ENCODE data around the gene MUC6.

DNA sequence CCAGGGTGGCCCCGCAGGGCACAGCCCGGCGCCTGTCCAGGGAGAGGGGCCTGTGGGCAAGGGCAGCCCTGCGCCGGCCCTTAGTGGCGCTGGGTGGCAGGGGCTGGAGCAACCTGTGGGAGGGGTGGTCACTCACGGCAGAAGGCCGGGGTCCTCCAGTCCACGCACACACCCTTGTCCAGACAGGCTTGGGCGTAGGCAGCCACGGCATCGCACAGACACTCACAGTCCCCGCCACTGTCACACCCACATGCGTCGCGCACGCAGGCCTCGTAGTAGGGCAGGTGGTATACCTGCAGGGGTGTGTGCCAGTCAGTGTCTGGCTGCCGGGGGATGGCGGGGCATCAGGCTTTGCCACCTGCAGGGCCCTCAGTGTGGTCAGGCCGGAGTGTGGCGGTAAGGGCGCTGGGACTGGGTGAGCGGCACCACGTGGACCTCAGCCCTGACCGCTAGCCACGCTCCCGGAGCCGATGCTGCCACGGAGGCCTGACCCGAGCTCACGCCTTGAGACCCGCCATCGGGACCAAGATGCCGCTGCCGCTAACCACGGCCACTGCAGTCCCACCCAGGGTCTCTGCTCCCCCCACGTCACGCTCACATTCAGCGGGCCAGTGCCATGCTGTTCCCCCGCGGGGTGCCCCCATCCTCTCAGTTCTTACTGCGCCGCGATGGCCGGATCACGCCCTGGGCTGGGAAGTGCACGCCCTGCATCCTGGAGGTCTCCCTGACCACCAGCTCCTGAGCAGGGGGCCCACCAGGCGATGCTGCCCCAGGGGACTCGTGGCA lies 12.5 kb downstream of the MUC6 start:
- TF ChIP-seq, protein P1, sequence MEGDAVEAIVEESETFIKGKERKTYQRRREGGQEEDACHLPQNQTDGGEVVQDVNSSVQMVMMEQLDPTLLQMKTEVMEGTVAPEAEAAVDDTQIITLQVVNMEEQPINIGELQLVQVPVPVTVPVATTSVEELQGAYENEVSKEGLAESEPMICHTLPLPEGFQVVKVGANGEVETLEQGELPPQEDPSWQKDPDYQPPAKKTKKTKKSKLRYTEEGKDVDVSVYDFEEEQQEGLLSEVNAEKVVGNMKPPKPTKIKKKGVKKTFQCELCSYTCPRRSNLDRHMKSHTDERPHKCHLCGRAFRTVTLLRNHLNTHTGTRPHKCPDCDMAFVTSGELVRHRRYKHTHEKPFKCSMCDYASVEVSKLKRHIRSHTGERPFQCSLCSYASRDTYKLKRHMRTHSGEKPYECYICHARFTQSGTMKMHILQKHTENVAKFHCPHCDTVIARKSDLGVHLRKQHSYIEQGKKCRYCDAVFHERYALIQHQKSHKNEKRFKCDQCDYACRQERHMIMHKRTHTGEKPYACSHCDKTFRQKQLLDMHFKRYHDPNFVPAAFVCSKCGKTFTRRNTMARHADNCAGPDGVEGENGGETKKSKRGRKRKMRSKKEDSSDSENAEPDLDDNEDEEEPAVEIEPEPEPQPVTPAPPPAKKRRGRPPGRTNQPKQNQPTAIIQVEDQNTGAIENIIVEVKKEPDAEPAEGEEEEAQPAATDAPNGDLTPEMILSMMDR (IDR thresholded peaks at IDR 0.05; ENCODE audit: control extremely low read depth in 1 of 3, insufficient read depth in 1 of 3, low read depth in 1 of 3, low read length in 3 of 3) = no peak
- TF ChIP-seq KDM5A (IDR thresholded peaks at IDR 0.05; ENCODE audit: low read length) (no peak), RXRA (IDR thresholded peaks at IDR 0.05; ENCODE audit: insufficient read depth, low read depth, low read length) (no peak), JUN (IDR thresholded peaks at IDR 0.05; ENCODE audit: low read depth, low read length) (no peak), SIN3A (conservative IDR thresholded peaks at IDR 0.05 in 1 of 2, IDR thresholded peaks at IDR 0.05 in 1 of 2; ENCODE audit: low read depth in 1 of 2, low read length in 2 of 2) (no peak), POLR2A (IDR thresholded peaks at IDR 0.05; ENCODE audit: control extremely low read depth in 1 of 2, low read depth in 2 of 2, low read length in 2 of 2) (no peak), YY1 (IDR thresholded peaks at IDR 0.05; ENCODE audit: low read depth, low read length) (no peak), BACH1 (IDR thresholded peaks at IDR 0.05; ENCODE audit: low read length) (no peak), POLR2AphosphoS5 (IDR thresholded peaks at IDR 0.05; ENCODE audit: low read depth, low read length) (no peak), NRF1 (IDR thresholded peaks at IDR 0.05; ENCODE audit: low read depth, low read length) (no peak)

All from H1 (cell line).